ENCODE results near the gene PPIF.

The PPIF gene

DNA sequence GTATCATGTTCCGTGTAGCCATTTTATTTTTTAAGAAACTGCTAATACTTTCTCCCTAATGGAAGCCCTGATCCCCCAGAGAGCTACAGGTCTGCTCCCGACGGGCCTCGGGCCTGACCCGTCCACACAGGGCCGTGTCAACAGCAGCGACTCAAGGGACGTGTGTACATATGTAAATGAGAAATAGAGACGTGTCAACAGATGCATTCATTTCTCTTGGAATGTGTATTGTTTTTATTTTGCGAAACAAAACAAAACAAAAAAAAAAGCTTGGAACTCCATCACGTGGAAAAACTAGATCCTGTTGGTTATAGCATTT, 31.7 kb upstream of the PPIF start:
- H3K27ac ChIP-seq, result no peak overlapping the region
- TF ChIP-seq, protein P1, sequence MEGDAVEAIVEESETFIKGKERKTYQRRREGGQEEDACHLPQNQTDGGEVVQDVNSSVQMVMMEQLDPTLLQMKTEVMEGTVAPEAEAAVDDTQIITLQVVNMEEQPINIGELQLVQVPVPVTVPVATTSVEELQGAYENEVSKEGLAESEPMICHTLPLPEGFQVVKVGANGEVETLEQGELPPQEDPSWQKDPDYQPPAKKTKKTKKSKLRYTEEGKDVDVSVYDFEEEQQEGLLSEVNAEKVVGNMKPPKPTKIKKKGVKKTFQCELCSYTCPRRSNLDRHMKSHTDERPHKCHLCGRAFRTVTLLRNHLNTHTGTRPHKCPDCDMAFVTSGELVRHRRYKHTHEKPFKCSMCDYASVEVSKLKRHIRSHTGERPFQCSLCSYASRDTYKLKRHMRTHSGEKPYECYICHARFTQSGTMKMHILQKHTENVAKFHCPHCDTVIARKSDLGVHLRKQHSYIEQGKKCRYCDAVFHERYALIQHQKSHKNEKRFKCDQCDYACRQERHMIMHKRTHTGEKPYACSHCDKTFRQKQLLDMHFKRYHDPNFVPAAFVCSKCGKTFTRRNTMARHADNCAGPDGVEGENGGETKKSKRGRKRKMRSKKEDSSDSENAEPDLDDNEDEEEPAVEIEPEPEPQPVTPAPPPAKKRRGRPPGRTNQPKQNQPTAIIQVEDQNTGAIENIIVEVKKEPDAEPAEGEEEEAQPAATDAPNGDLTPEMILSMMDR (conservative IDR thresholded peaks at IDR 0.05), result no peak

DNA sequence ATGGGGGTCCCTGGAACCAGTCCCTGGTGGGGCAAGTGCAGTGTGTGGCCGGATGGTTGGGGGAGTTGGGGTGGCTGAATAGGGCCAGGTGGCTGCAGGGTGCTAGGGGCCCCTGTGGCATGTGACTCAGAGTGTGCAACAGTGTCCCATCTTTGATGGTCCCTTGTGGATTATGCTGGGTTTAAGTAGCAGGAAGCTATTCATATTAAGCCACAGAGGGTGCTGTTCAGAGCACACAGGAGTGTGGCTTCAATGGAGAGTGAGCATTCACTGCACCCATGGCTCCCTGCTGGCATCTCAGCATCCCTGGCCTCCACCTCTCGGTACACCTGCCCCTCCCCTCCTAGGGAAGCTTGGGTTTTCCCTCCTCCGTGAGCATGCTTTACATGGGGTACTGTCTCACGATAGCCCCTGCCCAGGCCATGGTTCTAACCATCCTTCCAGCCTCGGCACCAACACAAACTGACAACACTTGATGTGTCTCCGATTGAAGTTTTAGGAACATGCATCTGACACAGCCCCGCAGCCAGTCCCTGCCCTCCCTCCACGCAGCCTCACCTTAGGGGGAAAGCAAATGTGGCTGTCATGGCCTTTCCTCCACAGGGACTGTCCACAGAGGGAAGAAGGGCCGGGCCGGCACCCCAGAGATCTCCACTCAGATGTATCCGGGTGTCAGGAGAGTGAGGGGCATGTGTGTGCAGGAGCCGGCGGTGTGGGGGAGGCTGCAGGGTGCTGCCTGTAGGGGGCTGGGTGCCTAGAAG, 30.4 kb upstream of the PPIF start:
- TF ChIP-seq, protein P1 (conservative IDR thresholded peaks at IDR 0.05), result no peak
- H3K27ac ChIP-seq, result no peak overlapping the region

DNA sequence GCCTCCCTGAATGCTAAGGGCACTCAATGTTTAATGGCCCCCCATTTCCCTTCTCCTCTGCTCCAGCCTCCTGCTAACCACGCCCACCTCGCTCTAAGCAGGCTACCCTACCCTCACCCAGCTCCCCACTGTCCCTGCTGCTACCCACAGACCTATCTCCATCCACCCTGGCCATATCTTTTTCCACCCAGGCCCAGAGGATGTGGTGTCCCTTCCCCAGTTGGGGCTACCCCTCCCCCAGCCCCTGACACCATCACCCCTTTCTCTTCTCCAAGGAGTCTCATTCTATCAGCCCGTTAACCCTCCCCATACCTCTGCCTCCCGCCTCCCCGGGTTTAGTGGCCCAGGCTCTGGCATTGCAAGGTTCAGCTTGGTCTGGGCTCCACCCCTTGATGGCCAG, 28.9 kb upstream of the PPIF start:
- H3K27ac ChIP-seq, result no peak overlapping the region
- TF ChIP-seq, protein P1 (conservative IDR thresholded peaks at IDR 0.05), result no peak

DNA sequence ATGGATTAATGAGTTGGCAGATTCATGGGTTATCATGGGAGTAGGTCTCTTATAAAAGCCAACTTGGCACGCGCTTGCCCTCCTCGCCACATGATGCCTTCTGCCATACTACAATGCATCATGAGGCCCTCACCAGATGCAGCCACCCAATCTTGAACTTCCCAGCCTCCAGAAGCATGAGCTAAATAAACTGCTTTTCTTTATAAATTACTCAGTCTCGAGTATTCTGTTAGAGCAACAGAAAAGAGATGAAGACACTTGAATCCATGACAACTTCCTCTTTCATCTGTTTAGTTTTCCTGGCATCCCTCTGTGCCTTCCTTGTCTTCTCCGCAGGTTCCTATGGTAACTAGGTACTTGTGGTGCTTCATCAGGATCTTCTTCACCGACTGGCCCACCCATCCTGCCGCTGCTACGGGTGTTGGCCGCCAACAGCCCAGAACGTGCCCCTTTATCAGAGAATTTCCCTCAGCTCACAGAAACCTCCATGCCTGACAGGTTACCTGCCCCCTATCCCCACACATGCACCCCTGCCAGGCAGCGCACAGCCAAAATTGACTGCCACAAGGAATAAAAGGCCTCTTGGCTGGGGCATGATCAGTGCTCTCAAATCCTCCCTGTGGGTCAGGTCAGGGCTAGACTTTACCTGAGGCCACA, 28.0 kb upstream of the PPIF start:
- H3K27ac ChIP-seq, result no peak overlapping the region

DNA sequence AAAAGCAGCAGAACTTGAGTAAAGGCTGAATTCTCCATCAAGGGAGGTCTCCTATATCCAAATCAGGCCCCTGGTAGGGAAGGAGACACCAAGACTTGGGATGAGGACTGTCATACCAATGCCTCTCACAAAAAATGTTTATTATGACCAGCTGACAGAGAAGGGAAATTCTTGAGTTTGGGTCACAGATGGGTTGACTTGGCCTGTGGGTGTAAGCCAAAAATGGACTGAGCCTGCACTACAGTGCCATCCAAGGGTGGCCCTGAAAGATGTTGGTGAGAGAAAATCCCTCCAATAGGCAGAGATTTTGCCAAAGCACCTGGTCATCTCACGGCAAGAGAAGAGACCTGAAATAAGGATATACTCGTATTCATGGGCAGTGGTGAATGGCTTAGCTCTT, 27.0 kb upstream of the PPIF start:
- H3K27ac ChIP-seq, result no peak overlapping the region
- TF ChIP-seq, protein P1 (conservative IDR thresholded peaks at IDR 0.05), result no peak

More for the DNA sequence above, 28.0 kb upstream of the PPIF start:
- TF ChIP-seq, protein P1 (conservative IDR thresholded peaks at IDR 0.05), result no peak

DNA sequence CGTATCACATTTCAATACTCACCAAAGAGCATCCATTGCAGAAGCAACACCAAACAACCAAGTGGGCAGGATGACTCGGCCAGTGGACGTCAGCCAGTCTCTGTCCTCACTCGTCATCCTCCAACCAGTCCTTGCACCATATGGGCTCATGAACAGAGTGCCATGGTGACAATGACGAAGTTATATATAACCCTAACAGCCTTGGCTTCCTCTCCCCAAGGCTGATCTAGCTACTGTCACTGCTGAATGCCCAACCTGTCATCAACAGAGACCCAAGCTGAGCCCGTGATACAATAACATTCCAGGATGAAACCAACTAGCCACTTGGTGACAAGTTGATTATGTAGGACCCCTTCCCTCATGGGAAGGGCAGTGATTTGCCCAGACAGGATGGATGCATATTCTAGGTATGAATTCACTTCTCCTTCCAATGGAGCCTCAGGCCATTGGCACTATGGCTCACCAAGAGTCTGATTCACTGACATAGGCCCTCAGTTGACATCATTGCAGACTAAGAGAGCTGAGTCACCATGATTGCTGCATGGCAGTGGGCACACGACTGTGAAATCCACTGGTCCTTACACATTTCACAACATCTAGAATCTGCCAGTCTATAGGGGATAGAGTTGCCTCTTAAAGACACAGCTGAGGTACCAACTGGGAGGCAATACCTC, 26.3 kb upstream of the PPIF start:
- TF ChIP-seq, protein P1 (conservative IDR thresholded peaks at IDR 0.05), result no peak
- no peak overlapping the region for H3K27ac ChIP-seq

DNA sequence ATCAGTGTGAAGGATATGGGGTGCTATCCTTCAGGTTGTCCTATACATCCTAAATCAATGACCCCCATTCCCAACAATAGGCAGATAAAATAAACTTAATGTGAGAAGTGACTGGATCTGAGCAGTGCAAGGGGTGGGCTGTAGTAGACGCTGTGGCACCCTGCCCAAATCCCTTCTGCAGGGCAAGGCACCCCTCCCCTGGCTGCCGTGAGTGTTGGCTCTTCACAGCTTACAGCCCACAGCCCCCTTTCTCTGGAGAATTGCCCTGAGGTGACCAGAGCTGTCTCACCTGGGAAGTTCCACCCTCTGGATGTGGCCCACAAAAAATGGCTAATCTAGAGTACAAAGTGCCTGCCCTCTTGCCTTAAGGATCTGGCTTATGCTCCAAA, 25.8 kb upstream of the PPIF start:
- TF ChIP-seq, protein P1 (conservative IDR thresholded peaks at IDR 0.05), result no peak
- no peak overlapping the region for H3K27ac ChIP-seq
